Peyer's patch (tissue), 4 donors: ENCODE data around the gene NCOA5. TPM values are rescaled to one million over a fixed set of nuclear protein-coding genes. Genes with fewer than 3 reads are reported as not detected.
"Not testable (repeated sequence)": the region's sequence is repeated elsewhere in the genome, so short reads cannot be mapped to it uniquely, and the experiment has no call there.

ENCODE experiments used
- DNase-seq, 3 donors: peaks; one replicate each; pipeline ENCODE4 v3.0.0-alpha.2; 2017 to 2019
- H3K27ac ChIP-seq, 4 donors: fragments of 200-600 bp; sonication (generic); one replicate each; pipeline ENCODE4 v1.5.1; 2016 to 2019
- H3K27me3 ChIP-seq, 2 donors: fragments of 200-600 bp; sonication (generic); one replicate each; pipeline ENCODE4 v1.5.1; 2019
- H3K36me3 ChIP-seq, 3 donors: fragments of 200-600 bp; sonication (generic); one replicate each; pipeline ENCODE4 v1.5.1; 2016 to 2019
- H3K4me1 ChIP-seq, 4 donors: fragments of 200-600 bp; sonication (generic); one replicate each; pipeline ENCODE4 v1.5.1; 2016 to 2019
- H3K4me3 ChIP-seq, 4 donors: fragments of 200-600 bp; sonication (generic); 1 replicate in 3 of 4; 2 replicates in 1 of 4; pipeline ENCODE4 v1.5.1; 2016 to 2019; ENCODE audit warnings: mild to moderate bottlenecking in 1 of 4
- H3K9me3 ChIP-seq, 4 donors: fragments of 200-600 bp; sonication (generic); one replicate each; pipeline ENCODE4 v1.5.1; 2016 to 2019; ENCODE audit warnings: mild to moderate bottlenecking in 1 of 4
- CTCF ChIP-seq, 6 experiments: fragments of 450-650 bp in 4 of 6; fragments of 200-600 bp in 2 of 6; sonication (generic) in 1 of 6; IDR thresholded peaks; one replicate each; pipeline ENCODE4 v1.5.1; 2017 to 2019; ENCODE audit warnings: antibody characterized with exemption in 6 of 6, mild to moderate bottlenecking in 3 of 6, moderate library complexity in 1 of 6
- POLR2A ChIP-seq, 2 donors: fragments of 450-650 bp; IDR thresholded peaks; one replicate each; pipeline ENCODE4 v1.5.1; 2017; ENCODE audit warnings: antibody characterized with exemption in 2 of 2, mild to moderate bottlenecking in 2 of 2, moderate library complexity in 2 of 2
- total RNA-seq, 4 donors: library from RNA; depleted of rRNA; stranded (reverse); fragments of >200 nt; gene quantifications; one replicate each; pipeline ENCODE4 v1.1.0, GENCODE V29; 2016

The NCOA5 gene
- total RNA-seq, 4 donors from 2014 or later = 20.5 to 65.2 (median 24.9) TPM

DNA sequence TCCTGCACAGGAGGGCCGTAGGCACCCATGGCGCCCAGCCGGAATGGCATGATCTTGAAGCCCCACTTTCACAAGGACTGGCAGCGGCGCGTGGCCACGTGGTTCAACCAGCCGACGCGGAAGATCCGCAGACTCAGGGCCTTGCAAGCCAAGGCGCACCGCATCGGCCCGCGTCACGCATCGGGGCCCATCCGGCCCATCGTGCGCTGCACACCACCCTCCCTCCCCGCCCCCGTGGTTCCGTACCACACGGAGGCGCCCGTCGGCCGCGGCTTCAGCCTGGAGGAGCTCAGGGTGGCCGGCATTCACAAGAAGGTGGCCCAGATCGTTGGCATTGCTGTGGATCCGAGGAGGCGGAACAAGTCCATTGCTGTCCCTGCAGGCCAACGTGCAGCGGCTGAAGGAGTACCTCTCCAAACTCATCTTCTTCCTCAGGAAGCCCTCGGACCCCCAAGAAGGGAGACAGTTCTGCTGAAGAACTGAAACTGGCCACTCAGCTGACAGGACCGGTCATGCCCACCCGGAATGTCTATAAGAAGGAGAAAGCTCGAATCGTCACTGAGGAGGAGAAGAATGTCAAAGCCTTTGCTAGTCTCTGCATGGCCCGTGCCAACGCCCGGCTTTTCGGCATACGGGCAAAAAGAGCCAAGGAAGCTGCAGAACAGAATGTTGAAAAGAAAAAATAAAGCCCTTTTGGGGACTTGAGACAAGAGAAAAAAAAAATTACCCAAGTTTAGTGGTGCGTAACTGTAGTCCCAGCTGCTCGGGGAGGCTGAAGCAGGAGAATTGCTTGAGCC lies 9.9 kb upstream of the NCOA5 start:
- H3K27ac ChIP-seq = no peak overlapping the region
- H3K27me3 ChIP-seq = no peaks in the 10 kb centered on the region
- peak overlapping the region in 1 of 4 donors; percentile 13 for H3K4me3 ChIP-seq
- H3K36me3 ChIP-seq = no peaks in the 10 kb centered on the region
- H3K9me3 ChIP-seq = no peaks in the 10 kb centered on the region
- TF ChIP-seq POLR2A (IDR thresholded peaks at IDR 0.05) = no peak
- TF ChIP-seq CTCF (IDR thresholded peaks at IDR 0.05) = peak in 3 of 6 experiments; percentile 4 to 34 (median 14)
- peak in 2 of 3 donors; percentile 75 to 82 for DNase-seq
- no peaks in the 10 kb centered on the region for H3K4me1 ChIP-seq

DNA sequence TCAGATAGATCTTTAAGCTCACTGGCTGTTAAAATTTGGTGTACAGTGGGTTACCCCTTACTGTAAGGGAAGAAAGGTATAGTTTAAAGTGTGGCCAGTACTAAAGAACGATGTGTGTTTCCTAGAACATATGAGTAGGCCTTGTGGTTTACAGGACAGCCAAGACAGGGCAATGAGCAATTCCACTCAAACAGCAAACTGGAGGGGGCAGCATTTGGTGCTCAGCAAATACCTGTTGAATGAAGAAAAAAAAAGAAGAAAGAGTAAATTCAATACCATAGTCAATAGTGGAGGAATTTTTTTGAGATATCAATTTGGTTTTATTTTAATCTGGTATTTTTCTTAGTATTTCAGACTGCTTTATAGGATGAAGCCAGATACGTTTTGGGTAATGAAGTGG lies 3.8 kb upstream of the NCOA5 start:
- Histone ChIP-seq H3K4me3 (no peak overlapping the region), H3K36me3 (no peaks in the 10 kb centered on the region), H3K27ac (no peak overlapping the region), H3K27me3 (no peaks in the 10 kb centered on the region), H3K4me1 (peaks cover 0 to 3% (median under 1%) of the 10 kb centered on the region in 4 donors), H3K9me3 (no peaks in the 10 kb centered on the region)
- no peak for TF ChIP-seq CTCF (IDR thresholded peaks at IDR 0.05)
- no peak for DNase-seq

GRCh38 chr20:46091622-46092535 lies 2.1 kb upstream of the NCOA5 start:
- not testable (repeated sequence) for H3K4me3 ChIP-seq, H3K27ac ChIP-seq, H3K36me3 ChIP-seq, H3K27me3 ChIP-seq, H3K9me3 ChIP-seq, DNase-seq
- peaks cover 0 to 18% (median 8%) of the 10 kb centered on the region in 4 donors for H3K4me1 ChIP-seq

DNA sequence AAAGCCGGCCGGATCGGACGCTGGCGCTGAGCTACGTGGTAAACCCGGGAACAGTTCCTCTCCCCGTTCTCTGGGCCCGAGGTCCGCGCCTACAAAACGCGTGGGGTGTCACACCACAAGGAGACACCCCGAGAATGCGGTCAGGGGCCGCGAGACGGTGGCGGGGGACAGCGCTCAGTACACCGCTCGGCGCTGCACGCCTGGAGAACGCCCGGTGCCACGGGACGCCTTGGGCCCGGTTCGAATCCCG lies 670 bp downstream of the NCOA5 start:
- Histone ChIP-seq H3K4me3 (peak overlapping the region; percentile 82 to 98 (median 86)), H3K4me1 (peaks cover 0 to 42% (median 12%) of the 10 kb centered on the region in 4 donors), H3K9me3 (no peaks in the 10 kb centered on the region), H3K27me3 (no peaks in the 10 kb centered on the region), H3K36me3 (no peaks in the 10 kb centered on the region), H3K27ac (peak overlapping the region; percentile 97 to 100 (median 99))
- TF ChIP-seq CTCF (IDR thresholded peaks at IDR 0.05) (no peak), POLR2A (IDR thresholded peaks at IDR 0.05) (no peak)
- DNase-seq = no peak

DNA sequence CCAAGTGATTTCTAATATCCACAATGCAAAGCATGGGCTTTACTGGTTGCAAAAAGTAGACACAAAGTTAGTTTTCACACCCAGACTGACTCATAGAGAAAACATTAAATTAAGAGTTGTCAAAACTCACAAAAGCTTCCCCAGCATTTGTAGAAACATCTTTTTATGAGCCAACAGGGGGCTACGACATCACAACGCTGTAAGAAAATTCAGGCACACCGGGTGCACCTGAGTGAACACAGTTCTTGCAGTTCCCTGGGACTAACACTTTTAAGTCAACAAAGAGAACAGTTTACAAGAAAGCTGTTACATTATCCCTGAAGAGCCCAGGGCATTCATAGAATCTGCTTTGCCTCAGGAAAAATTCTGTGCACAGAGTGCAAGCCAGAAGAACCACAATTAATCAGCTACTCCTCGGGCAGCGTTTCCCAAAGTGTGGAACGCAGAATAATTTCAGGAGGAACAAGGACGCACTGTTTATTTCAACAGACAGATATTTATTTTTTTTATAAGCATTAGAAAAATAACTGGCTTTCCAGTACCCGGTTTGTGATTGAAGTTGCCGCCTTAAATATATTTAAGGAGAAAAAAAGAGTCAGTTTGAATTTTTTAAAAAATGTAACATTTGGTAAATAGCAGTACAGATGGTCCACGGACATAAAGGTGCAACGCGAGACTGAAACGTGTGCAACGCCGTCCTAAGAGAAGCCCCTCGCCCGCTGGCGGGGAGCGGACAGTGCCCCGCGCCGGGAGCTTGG lies 1.2 kb downstream of the NCOA5 start:
- Histone ChIP-seq H3K4me3 (peak overlapping the region; percentile 82 to 98 (median 86)), H3K27ac (peak overlapping the region; percentile 97 to 100 (median 99)), H3K36me3 (no peaks in the 10 kb centered on the region), H3K4me1 (peaks cover 0 to 44% (median 12%) of the 10 kb centered on the region in 4 donors), H3K9me3 (no peaks in the 10 kb centered on the region), H3K27me3 (no peaks in the 10 kb centered on the region)
- no peak for DNase-seq
- TF ChIP-seq CTCF (IDR thresholded peaks at IDR 0.05) (no peak), POLR2A (IDR thresholded peaks at IDR 0.05) (no peak)
